H1 (cell line): ENCODE data around the gene SPAST. TPM values are rescaled to one million over a fixed set of nuclear protein-coding genes. Genes with fewer than 3 reads are reported as not detected.

ENCODE experiments used
- CTCF ChIA-PET: fragments of 300-600 bp; sonication (Branson Sonifier 250); formaldehyde crosslinking; loops from one replicate; lab custom pipeline; 2021; ENCODE audit not compliant: partially characterized antibody; lab: Charles Lee
- POLR2A ChIA-PET: fragments of 300-600 bp; sonication (Branson Sonifier 250); formaldehyde crosslinking; loops from one replicate; lab custom pipeline; 2021; ENCODE audit warnings: inconsistent platforms; ENCODE audit not compliant: partially characterized antibody; lab: Charles Lee
- DNase-seq, 2 experiments: peaks; one replicate each; pipeline versions ENCODE4 v3.0.0 to v3.0.0-alpha.2; 2010 to 2022; ENCODE audit warnings: low spot score in 2 of 2, low read depth in 1 of 2, mixed read lengths in 1 of 2
- FAIRE-seq: peaks from 2 replicates; lab custom pipeline; 2011; peaks lifted over from hg19 to GRCh38; lab: Jason Lieb, UNC
- H2AFZ ChIP-seq: 2 replicates; pipeline ENCODE4 v1.8.1; 2012; ENCODE audit warnings: low read length, inconsistent platforms
- H2AK5ac ChIP-seq: 2 replicates; pipeline ENCODE4 v1.6.1; 2013; ENCODE audit warnings: low read depth, low read length
- H2BK120ac ChIP-seq: replicated peaks from 2 replicates; pipeline ENCODE3; 2013; ENCODE audit warnings: low read depth, low read length, inconsistent platforms
- H2BK12ac ChIP-seq: 2 replicates; pipeline ENCODE4 v1.6.1; 2013; ENCODE audit warnings: low read depth, low read length
- H2BK15ac ChIP-seq: 2 replicates; pipeline ENCODE4 v1.6.1; 2013; ENCODE audit warnings: low read length
- H2BK20ac ChIP-seq: 2 replicates; pipeline ENCODE4 v1.6.1; 2013; ENCODE audit warnings: low read length
- H2BK5ac ChIP-seq: 2 replicates; pipeline ENCODE4 v1.6.1; 2013; ENCODE audit warnings: low read depth, low read length
- H3K14ac ChIP-seq: 2 replicates; pipeline ENCODE4 v1.6.1; 2013; ENCODE audit warnings: inconsistent platforms; ENCODE audit not compliant: insufficient read length
- H3K18ac ChIP-seq: 2 replicates; pipeline ENCODE4 v1.6.1; 2013; ENCODE audit warnings: low read length; ENCODE audit errors: extremely low read depth
- H3K23ac ChIP-seq: 2 replicates; pipeline ENCODE4 v1.6.1; 2013; ENCODE audit warnings: inconsistent platforms; ENCODE audit not compliant: insufficient read length
- H3K23me2 ChIP-seq: 2 replicates; pipeline ENCODE4 v1.6.1; 2013; ENCODE audit warnings: low read depth, low read length
- H3K27ac ChIP-seq: 2 replicates; pipeline ENCODE4 v1.6.1; 2011; ENCODE audit warnings: low read depth, low read length, inconsistent platforms
- H3K27me3 ChIP-seq, 4 experiments: replicated peaks in 1 of 4; 1 replicate in 1 of 4; 2 replicates in 3 of 4; pipeline versions ENCODE4 v1.6.1 to v1.8.1; 2011 to 2013; ENCODE audit warnings: low read length in 3 of 4, mild to moderate bottlenecking in 3 of 4, inconsistent platforms in 2 of 4, mixed read lengths in 2 of 4, moderate library complexity in 1 of 4; ENCODE audit not compliant: control insufficient read depth in 3 of 4, insufficient read depth in 3 of 4; ENCODE audit errors: extremely low read depth in 1 of 4
- H3K36me3 ChIP-seq, 4 experiments: 2 replicates each; pipeline versions ENCODE4 v1.6.1 to v1.8.1; 2011 to 2013; ENCODE audit warnings: mild to moderate bottlenecking in 4 of 4, low read length in 3 of 4, moderate library complexity in 2 of 4, control low read depth in 1 of 4, inconsistent platforms in 1 of 4; ENCODE audit not compliant: insufficient read depth in 4 of 4, control insufficient read depth in 2 of 4
- H3K4ac ChIP-seq: replicated peaks from 2 replicates; pipeline ENCODE3; 2013; ENCODE audit warnings: low read length, low read depth, mixed read lengths, inconsistent platforms; ENCODE audit not compliant: insufficient read length
- H3K4me1 ChIP-seq, 4 experiments: replicated peaks in 1 of 4; 1 replicate in 1 of 4; 2 replicates in 3 of 4; pipeline versions ENCODE4 v1.6.1 to v1.8.1; 2011 to 2013; ENCODE audit warnings: low read length in 3 of 4, inconsistent platforms in 2 of 4, mixed read lengths in 1 of 4; ENCODE audit not compliant: insufficient read depth in 4 of 4, control insufficient read depth in 3 of 4
- H3K4me2 ChIP-seq, 2 experiments: 2 replicates each; pipeline versions ENCODE4 v1.6.1 to v1.8.1; 2011 to 2013; ENCODE audit warnings: low read depth in 2 of 2, low read length in 2 of 2, control low read depth in 1 of 2, inconsistent platforms in 1 of 2, mild to moderate bottlenecking in 1 of 2; ENCODE audit not compliant: insufficient read depth in 1 of 2
- H3K4me3 ChIP-seq, 4 experiments: fragments of 200-600, 300-600 bp in 1 of 4; sonication (generic), shearing (Covaris generic), sonication (Bioruptor Twin) in 1 of 4; 2 replicates each; pipeline versions ENCODE4 v1.5.1 to v1.8.1; 2011 to 2016; ENCODE audit warnings: low read length in 4 of 4, low read depth in 3 of 4, control low read depth in 2 of 4, inconsistent platforms in 2 of 4, mild to moderate bottlenecking in 2 of 4, mixed read lengths in 1 of 4, moderate library complexity in 1 of 4; ENCODE audit not compliant: insufficient read depth in 2 of 4; ENCODE audit errors: extremely low read depth in 1 of 4
- H3K56ac ChIP-seq: replicated peaks from 2 replicates; pipeline ENCODE3; 2013; ENCODE audit warnings: low read depth, mild to moderate bottlenecking, mixed read lengths, low read length, inconsistent platforms; ENCODE audit not compliant: insufficient read length
- H3K79me1 ChIP-seq: 2 replicates; pipeline ENCODE4 v1.6.1; 2013; ENCODE audit warnings: low read depth, low read length, control low read depth
- H3K79me2 ChIP-seq, 2 experiments: 2 replicates each; pipeline versions ENCODE4 v1.6.1 to v1.8.1; 2012 to 2013; ENCODE audit warnings: low read length in 2 of 2, mild to moderate bottlenecking in 2 of 2, inconsistent platforms in 1 of 2; ENCODE audit not compliant: insufficient read depth in 2 of 2, control insufficient read depth in 1 of 2
- H3K9ac ChIP-seq, 4 experiments: replicated peaks in 1 of 4; 1 replicate in 1 of 4; 2 replicates in 3 of 4; pipeline versions ENCODE4 v1.6.1 to v1.8.1; 2011 to 2013; ENCODE audit warnings: low read depth in 3 of 4, low read length in 3 of 4, control low read depth in 2 of 4, mild to moderate bottlenecking in 2 of 4, moderate library complexity in 2 of 4, inconsistent platforms in 1 of 4; ENCODE audit errors: extremely low read depth in 1 of 4
- H3K9me3 ChIP-seq, 2 experiments: 2 replicates each; pipeline versions ENCODE4 v1.6.1 to v1.8.1; 2012 to 2013; ENCODE audit warnings: mild to moderate bottlenecking in 2 of 2, moderate library complexity in 2 of 2, control low read depth in 1 of 2, inconsistent platforms in 1 of 2, low read depth in 1 of 2, low read length in 1 of 2, mixed read lengths in 1 of 2; ENCODE audit not compliant: insufficient read depth in 2 of 2
- H4K20me1 ChIP-seq, 2 experiments: replicated peaks in 1 of 2; 2 replicates each; pipeline versions ENCODE3 to v1.8.1; 2011 to 2013; ENCODE audit warnings: inconsistent platforms in 2 of 2, low read length in 2 of 2, mild to moderate bottlenecking in 1 of 2; ENCODE audit not compliant: insufficient read depth in 2 of 2, control insufficient read depth in 1 of 2
- H4K5ac ChIP-seq: 2 replicates; pipeline ENCODE4 v1.6.1; 2013; ENCODE audit warnings: low read length, low read depth, mixed read lengths, inconsistent platforms; ENCODE audit not compliant: insufficient read length
- H4K8ac ChIP-seq: 2 replicates; pipeline ENCODE4 v1.8.0; 2013; ENCODE audit warnings: mild to moderate bottlenecking, moderate library complexity, low read length, inconsistent platforms; ENCODE audit not compliant: insufficient read depth; ENCODE audit errors: extremely low read depth
- H4K91ac ChIP-seq: replicated peaks from 2 replicates; pipeline ENCODE3; 2013; ENCODE audit warnings: low read length, mixed read lengths, inconsistent platforms; ENCODE audit not compliant: insufficient read length
- BCL11A ChIP-seq, 2 experiments: IDR thresholded peaks; one replicate each; pipeline ENCODE4 v1.6.1; 2011; ENCODE audit warnings: low read depth in 2 of 2, low read length in 2 of 2, mild to moderate bottlenecking in 2 of 2
- CBX5 ChIP-seq: fragments of 300-800, 300-1000 bp; sonication (generic); IDR thresholded peaks from 2 replicates; pipeline ENCODE4 v1.7.1; 2016; ENCODE audit warnings: antibody characterized with exemption, low read length, low read depth
- CTBP2 ChIP-seq: IDR thresholded peaks from 2 replicates; pipeline ENCODE4 v1.7.0; 2011; ENCODE audit warnings: borderline replicate concordance, mild to moderate bottlenecking, moderate library complexity, mixed read lengths, low read length; ENCODE audit not compliant: insufficient read depth, insufficient read length
- NRF1 ChIP-seq: IDR thresholded peaks from 2 replicates; pipeline ENCODE4 v1.6.1; 2011; ENCODE audit warnings: mild to moderate bottlenecking, low read depth, low read length, improper control_type of control experiment
- POLR2A ChIP-seq, 2 experiments: IDR thresholded peaks; 1 replicate in 1 of 2; 2 replicates in 1 of 2; pipeline ENCODE4 v1.6.1; 2011; ENCODE audit warnings: low read depth in 2 of 2, low read length in 2 of 2, mild to moderate bottlenecking in 2 of 2; ENCODE audit errors: control extremely low read depth in 1 of 2
- SP2 ChIP-seq: IDR thresholded peaks from 2 replicates; pipeline ENCODE4 v1.6.1; 2012; ENCODE audit warnings: mild to moderate bottlenecking, low read length, inconsistent platforms
- WGBS, 2 experiments: shearing (Covaris generic) in 1 of 2; methylation state at CpG; one replicate each; pipeline versions ENCODE4 v1.1.6 to v1.1.7; 2013 to 2015; ENCODE audit warnings: low lambda C conversion rate in 2 of 2, mixed read lengths in 2 of 2, inconsistent platforms in 1 of 2, low coverage in 1 of 2, missing lambda C conversion rate in 1 of 2; ENCODE audit not compliant: insufficient replicate concordance in 2 of 2, insufficient coverage in 1 of 2, insufficient read length in 1 of 2; ENCODE audit errors: extremely low coverage in 1 of 2, missing lambda C conversion rate in 1 of 2; 5-methylcytosine and 5-hydroxymethylcytosine counted together
- polyA plus RNA-seq, 7 experiments: library from polyadenylated mRNA; depleted of rRNA in 3 of 7; stranded (reverse) in 5 of 7; unstranded in 2 of 7; fragments of >200 nt in 5 of 7; fragments of 200-250 nt in 2 of 7; gene quantifications; 1 replicate in 5 of 7; 2 replicates in 1 of 7; 4 replicates in 1 of 7; pipeline versions ENCODE4 v1.2.1 to v1.2.3, GENCODE V29; 2011 to 2013; ENCODE audit warnings: missing spikeins in 2 of 7, mixed read lengths in 2 of 7
- total RNA-seq: library from RNA; stranded (reverse); fragmentation: NEBNext Ultra II Directional; extraction: Animal tissue kit (Norgen Biotek cat#: 25700); gene quantifications from 2 replicates; pipeline ENCODE4 v1.2.1, GENCODE V29; 2021

The SPAST gene
- total and polyA plus RNA-seq, 2 of the 8 experiments (the other 6 are each of a cell fraction or from before 2014, with no cell fraction given) = 4.4 to 36.0 TPM

- CTCF ChIA-PET = no interaction called here
- Histone ChIP-seq H3K14ac (no peak overlapping the region), H2BK15ac (no peak overlapping the region), H3K27me3 (no peaks in the 10 kb centered on the region), H2BK120ac (no peak overlapping the region), H2AK5ac (no peak overlapping the region), H3K4ac (no peak overlapping the region), H3K9ac (no peak overlapping the region), H3K27ac (no peak overlapping the region), H3K18ac (no peak overlapping the region), H4K8ac (no peak overlapping the region), H3K79me2 (no peaks in the 10 kb centered on the region), H3K36me3 (peaks cover 0 to 6% (median under 1%) of the 10 kb centered on the region in 4 experiments; a peak in 3 of 8 replicates), H3K56ac (no peak overlapping the region), H4K91ac (no peak overlapping the region), H2BK12ac (no peak overlapping the region), H4K20me1 (no peaks in the 10 kb centered on the region), H3K79me1 (no peaks in the 10 kb centered on the region), H2AFZ (no peak overlapping the region), H3K4me3 (no peak overlapping the region), H3K23ac (no peak overlapping the region), H2BK5ac (no peak overlapping the region), H4K5ac (no peak overlapping the region), H3K9me3 (no peaks in the 10 kb centered on the region), H3K23me2 (no peaks in the 10 kb centered on the region; the same call in 1 of the 2 replicates), H2BK20ac (no peak overlapping the region), H3K4me2 (no peak overlapping the region), H3K4me1 (no peaks in the 10 kb centered on the region)
- WGBS, 2 experiments = 96% methylated on average over 1 of the region's 1 CpG; no CpG with 5 or more reads in 1 of the 2 experiments
- POLR2A ChIA-PET = no interaction called here
- TF ChIP-seq BCL11A (IDR thresholded peaks at IDR 0.05; ENCODE audit: low read depth in 2 of 2, low read length in 2 of 2) = no peak
- TF ChIP-seq NRF1 = no peak
- TF ChIP-seq CBX5 = no peak
- TF ChIP-seq CTBP2 = no peak
- TF ChIP-seq POLR2A (IDR thresholded peaks at IDR 0.05; ENCODE audit: control extremely low read depth in 1 of 2, low read depth in 2 of 2, low read length in 2 of 2) = no peak
- TF ChIP-seq SP2 = no peak
- DNase-seq (no peak), FAIRE-seq (no peak)
Measured at GRCh38 chr2:32192418-32192817, 129.1 kb downstream of the SPAST start.
